ENCODE data around the gene CHRD. TPM values are rescaled to one million over a fixed set of nuclear protein-coding genes. Genes with fewer than 3 reads are reported as not detected.

Gene CHRD
- total RNA-seq, 1 donor from 2014 or later, result 47.1 TPM

- Mint-ChIP-seq H3K9me3 (ENCODE audit: unreplicated experiment) (peaks cover 7% of the 10 kb centered on the region), H3K4me1 (ENCODE audit: low read depth, unreplicated experiment) (peaks cover 18% of the 10 kb centered on the region), H3K36me3 (ENCODE audit: unreplicated experiment) (no peaks in the 10 kb centered on the region), H3K27ac (ENCODE audit: unreplicated experiment) (no peak overlapping the region), H3K4me3 (ENCODE audit: unreplicated experiment) (no peak overlapping the region), H3K27me3 (ENCODE audit: unreplicated experiment) (peaks cover 14% of the 10 kb centered on the region)
- DNase-seq, result no peak
- TF ChIP-seq, protein P1, sequence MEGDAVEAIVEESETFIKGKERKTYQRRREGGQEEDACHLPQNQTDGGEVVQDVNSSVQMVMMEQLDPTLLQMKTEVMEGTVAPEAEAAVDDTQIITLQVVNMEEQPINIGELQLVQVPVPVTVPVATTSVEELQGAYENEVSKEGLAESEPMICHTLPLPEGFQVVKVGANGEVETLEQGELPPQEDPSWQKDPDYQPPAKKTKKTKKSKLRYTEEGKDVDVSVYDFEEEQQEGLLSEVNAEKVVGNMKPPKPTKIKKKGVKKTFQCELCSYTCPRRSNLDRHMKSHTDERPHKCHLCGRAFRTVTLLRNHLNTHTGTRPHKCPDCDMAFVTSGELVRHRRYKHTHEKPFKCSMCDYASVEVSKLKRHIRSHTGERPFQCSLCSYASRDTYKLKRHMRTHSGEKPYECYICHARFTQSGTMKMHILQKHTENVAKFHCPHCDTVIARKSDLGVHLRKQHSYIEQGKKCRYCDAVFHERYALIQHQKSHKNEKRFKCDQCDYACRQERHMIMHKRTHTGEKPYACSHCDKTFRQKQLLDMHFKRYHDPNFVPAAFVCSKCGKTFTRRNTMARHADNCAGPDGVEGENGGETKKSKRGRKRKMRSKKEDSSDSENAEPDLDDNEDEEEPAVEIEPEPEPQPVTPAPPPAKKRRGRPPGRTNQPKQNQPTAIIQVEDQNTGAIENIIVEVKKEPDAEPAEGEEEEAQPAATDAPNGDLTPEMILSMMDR (IDR thresholded peaks at IDR 0.05; ENCODE audit: partially characterized antibody, unreplicated experiment), result no peak
Measured at GRCh38 chr3:184382326-184383032, 2.6 kb downstream of the CHRD start.

GRCh38 chr3:184383033-184383740 lies 3.3 kb downstream of the CHRD start:
- Mint-ChIP-seq H3K27me3 (ENCODE audit: unreplicated experiment) (peaks cover 14% of the 10 kb centered on the region), H3K27ac (ENCODE audit: unreplicated experiment) (no peak overlapping the region), H3K4me1 (ENCODE audit: low read depth, unreplicated experiment) (peaks cover 12% of the 10 kb centered on the region), H3K9me3 (ENCODE audit: unreplicated experiment) (peaks cover 7% of the 10 kb centered on the region), H3K4me3 (ENCODE audit: unreplicated experiment) (no peak overlapping the region), H3K36me3 (ENCODE audit: unreplicated experiment) (no peaks in the 10 kb centered on the region)
- TF ChIP-seq, protein P1 (IDR thresholded peaks at IDR 0.05; ENCODE audit: partially characterized antibody, unreplicated experiment), result no peak
- no peak for DNase-seq

DNA sequence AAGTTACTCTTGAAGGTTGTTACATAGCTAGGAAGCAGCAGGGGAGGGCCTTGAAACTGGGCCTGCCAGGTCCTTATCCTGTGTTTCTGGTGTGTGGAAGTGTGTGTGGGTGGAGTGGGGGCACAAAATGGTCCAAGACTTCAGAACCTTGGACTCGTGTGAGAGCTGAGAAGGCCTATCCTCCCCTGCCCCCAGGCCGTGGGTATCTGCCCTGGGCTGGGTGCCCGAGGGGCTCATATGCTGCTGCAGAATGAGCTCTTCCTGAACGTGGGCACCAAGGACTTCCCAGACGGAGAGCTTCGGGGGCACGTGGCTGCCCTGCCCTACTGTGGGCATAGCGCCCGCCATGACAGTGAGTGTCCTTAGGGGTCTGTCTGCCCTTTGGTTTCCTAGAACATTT lies 4.5 kb downstream of the CHRD start:
- Mint-ChIP-seq H3K4me1 (ENCODE audit: low read depth, unreplicated experiment) (peaks cover 1% of the 10 kb centered on the region), H3K4me3 (ENCODE audit: unreplicated experiment) (no peak overlapping the region), H3K27ac (ENCODE audit: unreplicated experiment) (no peak overlapping the region), H3K36me3 (ENCODE audit: unreplicated experiment) (no peaks in the 10 kb centered on the region), H3K9me3 (ENCODE audit: unreplicated experiment) (peaks cover 1% of the 10 kb centered on the region), H3K27me3 (ENCODE audit: unreplicated experiment) (peaks cover 10% of the 10 kb centered on the region)
- TF ChIP-seq, protein P1 (IDR thresholded peaks at IDR 0.05; ENCODE audit: partially characterized antibody, unreplicated experiment), result no peak
- no peak for DNase-seq

- H3K36me3 Mint-ChIP-seq (ENCODE audit: unreplicated experiment), result no peaks in the 10 kb centered on the region
- H3K9me3 Mint-ChIP-seq (ENCODE audit: unreplicated experiment), result peaks cover 1% of the 10 kb centered on the region
- peaks cover 12% of the 10 kb centered on the region for H3K27me3 Mint-ChIP-seq (ENCODE audit: unreplicated experiment)
- H3K4me1 Mint-ChIP-seq (ENCODE audit: low read depth, unreplicated experiment), result peaks cover 1% of the 10 kb centered on the region
- no peak for DNase-seq
- TF ChIP-seq, protein P1 (IDR thresholded peaks at IDR 0.05; ENCODE audit: partially characterized antibody, unreplicated experiment), result no peak
- H3K27ac Mint-ChIP-seq (ENCODE audit: unreplicated experiment), result peak overlapping the region; percentile 17
- H3K4me3 Mint-ChIP-seq (ENCODE audit: unreplicated experiment), result no peak overlapping the region
Measured at GRCh38 chr3:184384856-184385422, 5.1 kb downstream of the CHRD start.
